PC-3 (cell line): Measurements from ENCODE around the gene MAGI2. TPM values are rescaled to one million over a fixed set of nuclear protein-coding genes. Genes with fewer than 3 reads are reported as not detected.

Source experiments
- ATAC-seq: fragments of 200-7000 bp; cut with Tn5 transposase; 2 replicates; pipeline ENCODE4 v1.9.1; 2020; ENCODE audit warnings: mild to moderate bottlenecking, moderate library complexity
- BruUV-seq: library from RNA; stranded (reverse); fragments of 400-500 nt; replicated peaks from 2 replicates; lab custom pipeline; 2021; lab: Mats Ljungman, UMichigan
- CTCF ChIA-PET: fragments of 300-600 bp; sonication (Branson Sonifier 250); formaldehyde crosslinking; loops from one replicate; lab custom pipeline; 2022; ENCODE audit warnings: antibody characterized with exemption; lab: Charles Lee
- POLR2A ChIA-PET: fragments of 300-600 bp; sonication (Branson Sonifier 250); formaldehyde crosslinking; loops from one replicate; lab custom pipeline; 2022; ENCODE audit warnings: antibody characterized with exemption; ENCODE audit not compliant: unreplicated experiment; lab: Charles Lee
- DNase-seq: peaks from one replicate; pipeline ENCODE4 v3.0.0-alpha.2; 2015
- H2AFZ ChIP-seq: fragments of 300-600 bp; sonication (generic); 2 replicates; pipeline ENCODE4 v1.6.0; 2016; ENCODE audit warnings: antibody characterized with exemption, low read length
- H3F3A ChIP-seq: fragments of 300-600 bp; sonication (generic); one replicate; pipeline ENCODE4 v1.6.0; 2017; ENCODE audit warnings: antibody characterized with exemption, low read length, control low read depth, mild to moderate bottlenecking; ENCODE audit not compliant: unreplicated experiment
- H3K27ac ChIP-seq: fragments of 300-600 bp; sonication (generic); 2 replicates; pipeline ENCODE4 v1.5.1; 2016; ENCODE audit warnings: mild to moderate bottlenecking, low read length
- H3K27me3 ChIP-seq: fragments of 300-600 bp; sonication (generic); 2 replicates; pipeline ENCODE4 v1.6.1; 2016; ENCODE audit warnings: low read length, mixed read lengths
- H3K36me3 ChIP-seq: fragments of 300-600 bp; sonication (generic); 2 replicates; pipeline ENCODE4 v1.6.1; 2016; ENCODE audit warnings: low read depth, mixed run types, low read length, mixed read lengths
- H3K4me1 ChIP-seq: fragments of 300-600 bp; sonication (generic); 2 replicates; pipeline ENCODE4 v1.5.1; 2016; ENCODE audit warnings: low read length; ENCODE audit not compliant: insufficient read depth
- H3K4me2 ChIP-seq: fragments of 300-600 bp; sonication (generic); 2 replicates; pipeline ENCODE4 v1.6.0; 2016; ENCODE audit warnings: low read length
- H3K4me3 ChIP-seq: fragments of 300-600 bp; sonication (generic); 2 replicates; pipeline ENCODE4 v1.5.1; 2016; ENCODE audit warnings: mild to moderate bottlenecking, low read length, mixed read lengths
- H3K79me2 ChIP-seq: fragments of 300-600 bp; sonication (generic); 2 replicates; pipeline ENCODE4 v1.6.1; 2017; ENCODE audit warnings: low read length, mixed read lengths
- H3K9ac ChIP-seq: fragments of 300-600 bp; sonication (generic); 2 replicates; pipeline ENCODE4 v1.6.0; 2016; ENCODE audit warnings: mild to moderate bottlenecking, low read length
- H3K9me2 ChIP-seq: fragments of 300-600 bp; sonication (generic); replicated peaks from 2 replicates; pipeline ENCODE4 v1.6.1; 2016; ENCODE audit warnings: mixed run types, low read length, mixed read lengths
- H3K9me3 ChIP-seq: fragments of 300-600 bp; sonication (generic); 2 replicates; pipeline ENCODE4 v1.6.1; 2016; ENCODE audit warnings: low read length, mixed read lengths
- H4K20me1 ChIP-seq: fragments of 300-600 bp; sonication (generic); 2 replicates; pipeline ENCODE4 v1.6.1; 2016; ENCODE audit warnings: low read length, mixed read lengths
- CTCF ChIP-seq: fragments of 300-600 bp; sonication (generic); conservative IDR thresholded peaks from 2 replicates; pipeline ENCODE4 v1.5.1; 2017; ENCODE audit warnings: antibody characterized with exemption, low read depth, mild to moderate bottlenecking, low read length
- EZH2 ChIP-seq: fragments of 300-600 bp; sonication (generic); IDR thresholded peaks from one replicate; pipeline ENCODE4 v1.6.1; 2017; ENCODE audit warnings: antibody characterized with exemption, mild to moderate bottlenecking, low read length; ENCODE audit not compliant: unreplicated experiment
- EZH2phosphoT487 ChIP-seq: fragments of 300-600 bp; sonication (generic); IDR thresholded peaks from 2 replicates; pipeline ENCODE4 v1.6.1; 2018; ENCODE audit warnings: mild to moderate bottlenecking, antibody characterized with exemption, low read length, borderline replicate concordance
- intact Hi-C: fragments of 100-400 bp; cut with micrococcal nuclease; formaldehyde crosslinking; loops from 2 replicates; pipeline ENCODE4 v1.9.0; 2023
- total RNA-seq: library from RNA; depleted of rRNA; stranded (reverse); fragments of >200 nt; gene quantifications from 2 replicates; pipeline ENCODE4 v1.2.3, GENCODE V29; 2014

Gene MAGI2
- total RNA-seq, 1 experiment from 2014 or later: not detected

GRCh38 chr7:79386688-79387422 lies 66.6 kb downstream of the MAGI2 start:
- no peaks in the 10 kb centered on the region for H3F3A ChIP-seq
- H3K9me2 ChIP-seq: no peaks in the 10 kb centered on the region
- H3K9ac ChIP-seq: no peak overlapping the region
- no peak overlapping the region for H3K27ac ChIP-seq
- TF ChIP-seq EZH2phosphoT487 (no peak), EZH2 (no peak), CTCF (no peak)
- no peaks in the 10 kb centered on the region for H3K79me2 ChIP-seq
- DNase-seq: peak; percentile 59
- POLR2A ChIA-PET: no interaction called here
- CTCF ChIA-PET: no interaction called here
- no peaks in the 10 kb centered on the region for H3K27me3 ChIP-seq
- H2AFZ ChIP-seq: no peak overlapping the region
- H3K4me2 ChIP-seq: 0 out of 2 replicates have a peak overlapping the region, but pooled peaks have one; percentile 24
- H4K20me1 ChIP-seq: no peaks in the 10 kb centered on the region
- peaks cover 12% of the 10 kb centered on the region for H3K4me1 ChIP-seq
- no peaks in the 10 kb centered on the region for H3K36me3 ChIP-seq
- no TSS peak for BruUV-seq
- no peak overlapping the region for H3K4me3 ChIP-seq
- ATAC-seq: peak; percentile 84
- no peaks in the 10 kb centered on the region for H3K9me3 ChIP-seq
- intact Hi-C loops: no loop called here

GRCh38 chr7:79381921-79382320 lies 71.5 kb downstream of the MAGI2 start:
- no peak overlapping the region for H3K4me2 ChIP-seq
- no peaks in the 10 kb centered on the region for H3F3A ChIP-seq
- no peaks in the 10 kb centered on the region for H3K79me2 ChIP-seq
- H3K9me2 ChIP-seq: no peaks in the 10 kb centered on the region
- CTCF ChIA-PET: no interaction called here
- no peaks in the 10 kb centered on the region for H3K9me3 ChIP-seq
- H3K27ac ChIP-seq: no peak overlapping the region
- DNase-seq (no peak), ATAC-seq (no peak)
- intact Hi-C loops: no loop called here
- no peak overlapping the region for H3K9ac ChIP-seq
- no peaks in the 10 kb centered on the region for H3K27me3 ChIP-seq
- TF ChIP-seq EZH2phosphoT487 (no peak), CTCF (no peak), EZH2 (no peak)
- POLR2A ChIA-PET: no interaction called here
- no TSS peak for BruUV-seq
- no peaks in the 10 kb centered on the region for H4K20me1 ChIP-seq
- H2AFZ ChIP-seq: no peak overlapping the region
- no peak overlapping the region for H3K4me3 ChIP-seq
- H3K36me3 ChIP-seq: no peaks in the 10 kb centered on the region
- peaks cover 5% of the 10 kb centered on the region for H3K4me1 ChIP-seq

- H3K27me3 ChIP-seq: no peaks in the 10 kb centered on the region
- no peak overlapping the region for H3K4me2 ChIP-seq
- H3K79me2 ChIP-seq: no peaks in the 10 kb centered on the region
- intact Hi-C loops: no loop called here
- no peaks in the 10 kb centered on the region for H3K9me2 ChIP-seq
- ChIA-PET POLR2A (no interaction called here), CTCF (no interaction called here)
- no peaks in the 10 kb centered on the region for H3K4me1 ChIP-seq
- no peaks in the 10 kb centered on the region for H3K36me3 ChIP-seq
- ATAC-seq (no peak), DNase-seq (no peak)
- H4K20me1 ChIP-seq: no peaks in the 10 kb centered on the region
- TF ChIP-seq CTCF: no peak
- no peak for TF ChIP-seq EZH2phosphoT487
- TF ChIP-seq EZH2: no peak
- no peak overlapping the region for H3K4me3 ChIP-seq
- no peak overlapping the region for H3K27ac ChIP-seq
- no peaks in the 10 kb centered on the region for H3K9me3 ChIP-seq
- H2AFZ ChIP-seq: no peak overlapping the region
- no peak overlapping the region for H3K9ac ChIP-seq
- H3F3A ChIP-seq: no peaks in the 10 kb centered on the region
- no TSS peak for BruUV-seq
Observed at GRCh38 chr7:79377097-79377496, 76.4 kb downstream of the MAGI2 start.
